NCI-H2081 treated with DMSO at 0.1 percent for 48 hours (cell line): Measurements from ENCODE around the gene INPP5A.

Experiments used
- DNase-seq: peaks from one replicate; lab custom pipeline; 2025; lab: John Stamatoyannopoulos, UW

INPP5A gene

GRCh38 chr10:132631338-132631735 lies 93.8 kb downstream of the INPP5A start:
- DNase-seq = no peak

DNA sequence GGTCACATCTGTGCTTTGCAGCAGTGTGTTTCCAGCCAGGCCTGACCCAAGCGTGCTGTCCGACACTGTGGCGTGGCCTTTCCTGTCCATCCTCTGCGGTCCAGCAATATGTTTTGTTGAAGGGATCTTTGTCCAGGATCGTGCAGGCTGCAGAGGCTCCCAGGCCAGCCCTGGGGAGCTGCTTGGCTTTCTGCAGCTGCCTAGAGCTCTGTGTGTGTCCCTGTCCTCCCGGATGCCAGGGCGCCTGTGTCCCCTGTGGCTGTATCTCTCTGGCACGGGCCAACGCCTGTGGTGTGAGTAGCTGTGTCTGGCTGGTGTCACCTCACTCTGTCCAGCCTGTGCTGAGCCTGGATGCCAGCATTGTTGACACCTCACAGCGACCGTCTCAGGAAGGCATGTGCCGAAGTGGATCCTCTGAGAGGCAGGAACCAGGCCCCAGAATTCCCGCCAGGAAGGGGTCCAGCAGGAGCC lies 94.5 kb downstream of the INPP5A start:
- DNase-seq = no peak

DNA sequence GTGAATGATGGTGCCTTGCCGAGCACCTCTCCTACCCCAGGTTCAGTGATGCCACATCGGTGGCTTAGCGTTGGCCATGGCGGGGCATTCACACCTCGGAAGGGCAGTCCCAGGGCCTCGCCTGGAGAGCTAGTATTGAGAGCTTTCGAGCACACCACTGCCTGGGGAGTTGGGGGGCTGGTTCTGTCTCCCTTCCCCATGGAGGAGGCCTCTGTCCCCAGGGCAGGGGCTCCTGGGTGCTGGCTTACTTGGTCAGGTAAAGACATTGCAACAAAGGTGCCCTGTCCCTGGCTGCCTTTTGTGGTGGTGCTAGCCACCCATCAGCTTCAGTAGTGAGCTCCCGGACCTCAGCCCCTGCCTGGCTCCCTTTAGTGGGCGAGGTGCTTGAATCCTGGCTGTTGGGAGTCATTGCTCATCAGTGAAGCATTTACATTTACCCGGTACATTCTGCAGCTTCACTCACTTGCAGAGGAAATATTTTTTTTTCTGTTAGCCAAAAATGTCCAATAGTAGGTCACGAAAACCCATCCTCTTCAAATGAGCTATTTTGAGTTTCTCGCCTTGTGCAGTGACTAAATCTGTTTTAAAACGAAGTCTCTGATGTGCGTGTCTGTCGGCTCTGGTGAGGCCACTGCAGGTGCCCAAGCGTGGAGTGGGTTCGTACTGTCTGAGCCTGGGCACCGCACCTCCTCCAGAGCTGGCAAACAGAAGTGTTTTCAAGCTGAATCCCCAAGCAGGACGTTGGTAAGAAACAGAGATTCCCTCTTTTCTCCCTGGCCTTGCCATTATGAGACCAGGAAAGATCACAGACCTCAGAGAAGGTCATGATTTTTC lies 95.5 kb downstream of the INPP5A start:
- DNase-seq = no peak

GRCh38 chr10:132634241-132634946 lies 96.8 kb downstream of the INPP5A start:
- no peak for DNase-seq

- DNase-seq = no peak
These were observed 97.3 kb downstream of the INPP5A start for GRCh38 chr10:132634947-132635271.

- DNase-seq = no peak
These were observed 98.8 kb downstream of the INPP5A start for GRCh38 chr10:132636358-132636757.

DNA sequence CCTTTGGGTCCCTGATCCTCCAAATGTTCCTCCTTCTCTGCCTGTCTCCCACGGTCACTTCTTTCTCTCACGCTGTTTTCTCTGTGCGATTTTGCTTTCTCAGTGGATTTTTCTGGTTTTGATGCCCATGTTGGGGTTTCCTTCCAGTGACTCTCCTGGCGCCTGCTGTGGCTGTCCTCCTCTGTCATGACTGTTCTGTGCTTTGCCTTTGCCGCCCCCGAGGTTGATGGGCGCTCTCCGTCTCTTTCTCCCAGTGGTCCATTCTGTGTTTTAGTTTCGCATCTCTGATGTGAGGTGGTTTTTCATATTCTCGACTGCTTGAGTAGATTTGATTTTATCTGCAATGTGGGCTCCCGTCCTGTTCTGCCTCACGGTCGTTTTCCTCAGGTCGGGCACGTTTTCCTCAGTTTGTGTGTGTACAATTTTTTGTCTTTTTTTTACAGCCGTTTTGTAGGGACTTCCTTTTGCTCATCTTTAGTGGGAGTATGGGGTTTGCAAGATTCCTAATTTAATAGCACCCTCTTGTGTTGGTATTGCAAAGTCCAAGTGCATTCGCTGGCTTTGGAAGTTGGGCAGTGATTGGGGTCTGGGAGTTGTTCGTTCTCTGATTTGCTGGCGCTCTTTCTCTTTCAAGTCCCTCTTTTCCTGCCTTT lies 100.0 kb downstream of the INPP5A start:
- DNase-seq = no peak

- no peak for DNase-seq
These were observed 100.5 kb downstream of the INPP5A start for GRCh38 chr10:132638130-132638515.

DNA sequence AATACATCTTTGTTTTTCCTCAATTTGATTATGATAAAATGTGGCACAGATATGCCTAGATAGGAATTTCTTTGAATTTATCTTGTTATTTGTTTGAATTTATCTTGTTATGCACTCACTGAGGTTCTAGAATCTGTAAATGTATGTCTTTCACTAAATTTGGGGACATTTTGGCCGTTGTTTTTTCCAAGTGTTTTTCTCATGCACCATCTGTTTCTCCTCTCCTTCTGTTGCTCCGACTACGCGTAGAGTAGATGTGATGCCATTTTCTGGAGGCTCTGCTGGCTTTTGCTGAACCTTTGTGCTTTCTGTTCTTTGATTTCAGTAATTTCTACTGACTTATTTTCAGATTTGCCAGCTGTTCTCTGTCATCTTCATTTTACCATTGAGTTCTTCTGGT lies 101.9 kb downstream of the INPP5A start:
- no peak for DNase-seq

DNA sequence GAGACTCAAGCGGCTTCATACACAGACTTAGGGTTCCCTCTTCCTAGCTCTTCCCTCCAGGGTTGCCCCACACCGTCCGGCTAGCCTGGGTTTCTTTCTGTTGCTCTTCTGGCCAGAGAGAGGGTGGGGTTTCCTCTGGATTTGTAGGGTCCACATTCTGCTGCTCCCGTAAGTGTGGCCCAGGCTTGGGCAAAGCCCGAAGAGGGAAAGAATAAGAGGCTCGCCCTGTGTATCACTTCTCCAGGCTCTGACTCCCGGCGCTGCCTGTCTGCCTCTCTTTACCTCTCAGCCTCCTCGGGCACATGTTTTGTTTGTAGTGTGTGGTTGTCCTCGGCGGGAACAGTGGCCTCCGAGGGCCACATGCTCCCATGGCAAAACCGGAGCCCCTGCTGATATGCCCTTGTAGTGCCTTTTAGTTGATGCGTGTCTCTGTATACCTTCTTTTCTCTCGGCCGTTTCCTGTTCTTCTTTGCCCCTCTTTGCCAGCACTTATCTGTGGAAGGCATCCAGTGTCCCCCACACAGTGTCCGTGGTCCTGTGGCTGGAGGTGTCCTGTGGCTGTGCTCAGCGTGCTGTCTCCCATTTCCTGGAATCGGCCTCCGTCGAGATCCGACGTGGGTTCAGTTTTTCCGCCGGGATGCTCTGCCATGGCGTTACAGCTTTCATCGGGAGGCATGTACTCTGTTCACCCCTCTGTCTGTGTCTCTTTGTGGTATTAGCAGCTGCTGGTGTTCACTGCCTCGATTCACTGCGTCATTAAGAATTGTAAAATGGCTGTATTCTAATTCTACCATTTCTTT lies 102.9 kb downstream of the INPP5A start:
- DNase-seq = no peak

DNA sequence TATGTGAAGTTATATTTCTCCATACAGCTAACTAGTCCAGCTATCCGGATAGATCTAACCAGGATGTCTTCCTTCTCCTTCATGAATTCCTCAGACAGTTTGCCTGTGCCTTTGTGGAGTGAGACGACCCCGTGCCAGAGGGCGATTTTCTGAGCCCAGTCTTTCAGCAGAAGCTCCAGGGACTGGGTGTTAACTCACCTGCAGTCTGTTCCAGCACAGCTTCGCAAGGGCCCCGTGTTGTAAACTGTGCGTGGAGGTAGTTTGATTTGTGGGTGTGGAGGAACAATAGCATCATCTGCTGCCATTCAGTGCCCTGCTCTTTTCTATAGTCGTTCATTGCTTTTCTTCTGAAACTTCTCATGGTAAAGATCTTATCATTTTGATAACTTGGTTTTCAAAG lies 103.8 kb downstream of the INPP5A start:
- no peak for DNase-seq

DNA sequence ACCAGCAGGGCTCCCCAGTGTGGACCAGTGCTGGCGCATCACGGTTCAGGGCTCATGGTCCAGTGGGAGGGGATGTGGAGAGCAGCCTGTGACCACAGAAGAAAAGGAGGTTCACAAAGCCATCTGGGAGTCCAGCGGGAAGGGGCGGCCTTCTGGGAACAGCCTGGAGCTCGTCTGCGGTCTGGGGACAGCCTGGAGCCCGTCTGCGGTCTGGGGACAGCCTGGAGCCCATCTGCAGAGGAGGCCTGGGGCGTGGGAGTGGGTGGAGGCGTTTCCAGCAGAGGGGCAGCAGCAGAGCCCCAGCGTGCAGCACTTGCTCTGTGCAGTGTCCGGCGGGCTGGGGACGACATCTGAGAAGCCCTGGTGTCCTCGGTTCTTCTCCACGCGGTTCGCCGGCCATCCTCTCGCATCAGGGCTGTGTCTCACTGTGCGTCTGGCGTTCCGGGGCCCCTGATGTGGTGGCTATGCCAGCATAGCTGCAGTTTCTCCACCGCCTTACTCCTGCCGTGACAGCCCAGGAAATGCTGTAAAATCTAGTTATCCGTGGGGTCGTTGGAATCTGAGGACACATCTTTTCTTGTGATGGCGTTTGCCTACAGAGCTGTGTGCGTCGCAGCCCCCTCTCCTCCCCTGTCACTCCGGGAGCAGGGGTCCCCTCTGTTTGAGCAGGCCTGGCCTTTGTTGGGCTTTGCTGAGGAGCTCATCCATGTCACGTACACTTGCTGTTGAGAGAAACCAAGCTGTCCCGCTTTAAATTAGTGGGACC lies 104.6 kb downstream of the INPP5A start:
- DNase-seq = no peak

DNA sequence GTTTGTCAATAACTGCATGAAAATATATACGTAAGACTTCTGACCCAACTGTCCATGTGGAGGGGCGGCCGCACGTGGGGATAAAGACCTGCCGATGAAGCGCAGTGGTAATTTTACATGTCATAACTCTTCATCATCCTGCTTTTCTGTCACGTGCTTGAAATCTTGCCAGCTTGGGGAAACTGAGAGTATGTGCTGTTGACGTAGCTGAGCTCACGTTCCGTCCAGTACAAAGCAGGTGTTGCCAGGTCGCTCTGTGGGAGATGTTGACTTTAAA lies 105.1 kb downstream of the INPP5A start:
- DNase-seq = no peak

- no peak for DNase-seq
These were observed 106.3 kb downstream of the INPP5A start for GRCh38 chr10:132643709-132644526.

DNA sequence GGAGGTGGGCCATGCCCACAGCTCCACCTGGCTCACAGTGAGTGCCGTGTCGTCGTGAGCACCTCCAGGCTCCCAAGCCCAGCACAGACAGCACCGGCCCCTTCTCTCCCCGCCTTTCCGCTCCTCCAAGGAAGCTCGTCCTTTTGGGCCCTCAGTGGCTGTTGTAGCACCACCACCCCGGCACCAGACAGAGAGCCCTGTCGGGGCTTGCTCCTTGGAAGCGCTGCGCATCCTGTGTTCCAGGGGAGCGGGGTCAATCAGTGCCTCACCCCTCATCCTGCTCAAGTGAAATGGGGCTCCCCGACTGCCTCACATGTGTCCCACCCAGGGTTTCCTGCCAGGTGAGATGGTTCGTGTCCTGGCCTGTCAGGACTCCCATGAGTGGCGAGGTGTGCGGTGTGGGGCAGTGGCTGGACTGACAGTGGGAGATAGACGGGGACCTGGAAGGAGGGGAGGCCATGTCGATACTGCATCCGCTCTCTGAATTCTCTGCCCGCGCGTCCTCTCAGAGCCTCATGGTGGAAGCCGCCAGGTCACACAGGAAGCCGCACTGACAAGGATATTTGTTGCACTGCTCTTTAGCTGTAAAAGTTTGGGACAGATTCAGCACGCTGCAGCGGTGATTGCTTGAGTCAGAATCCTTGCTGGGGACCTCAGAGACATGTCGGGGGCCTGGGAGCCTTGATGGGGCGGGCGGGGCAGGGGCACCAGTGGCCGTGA lies 107.1 kb downstream of the INPP5A start:
- DNase-seq = no peak

DNA sequence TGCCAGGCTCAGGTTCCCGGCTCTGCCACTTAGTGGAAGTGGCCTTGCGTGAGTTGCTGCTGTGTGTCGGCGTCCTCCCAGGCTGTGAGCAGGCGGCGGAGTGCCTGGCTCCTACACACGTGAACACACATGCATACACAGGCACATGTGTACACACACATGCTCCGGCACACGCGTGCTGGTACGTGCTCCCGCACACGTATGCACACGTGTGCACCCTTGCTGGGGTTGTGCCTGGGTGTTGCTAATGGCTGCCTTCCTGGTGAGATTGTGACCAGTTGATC lies 107.6 kb downstream of the INPP5A start:
- no peak for DNase-seq

DNA sequence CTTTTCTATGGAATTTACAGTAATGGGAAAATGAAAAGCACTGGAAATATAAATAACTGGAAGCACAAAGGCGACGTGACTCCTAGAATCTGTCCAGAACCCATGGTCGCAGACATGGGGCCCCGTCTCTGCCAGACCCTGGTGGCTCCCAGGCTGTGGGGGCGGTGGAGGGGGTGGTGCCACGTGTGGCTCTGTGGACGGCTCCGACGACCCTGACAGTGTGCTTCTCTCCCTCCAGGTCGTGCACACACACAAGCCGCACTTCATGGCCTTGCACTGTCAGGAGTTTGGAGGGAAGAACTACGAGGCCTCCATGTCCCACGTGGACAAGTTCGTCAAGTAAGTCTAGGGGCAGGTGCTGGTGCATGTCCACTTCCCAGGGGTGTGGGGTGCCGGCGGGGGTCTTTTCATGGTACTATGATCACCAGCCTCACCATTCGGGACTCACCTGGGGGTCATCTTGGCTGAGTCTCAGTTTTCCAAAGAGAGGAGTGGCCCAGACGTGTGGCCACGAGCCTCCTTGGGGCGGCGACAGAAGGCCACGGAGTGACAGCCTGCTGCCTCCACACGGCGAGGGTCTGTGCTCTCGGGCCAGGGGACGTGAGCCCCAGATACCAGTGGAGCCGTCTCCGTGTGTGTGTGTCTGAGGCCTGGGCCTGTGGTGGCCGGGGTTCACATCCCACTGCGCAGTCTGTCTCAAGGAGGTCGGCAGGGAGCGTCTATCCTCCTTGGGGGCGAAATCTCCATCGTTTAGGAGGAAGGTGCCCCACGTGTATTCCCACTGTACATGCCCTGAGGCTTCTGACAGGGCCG lies 108.2 kb downstream of the INPP5A start:
- DNase-seq = no peak

GRCh38 chr10:132646443-132647097 lies 109.0 kb downstream of the INPP5A start:
- no peak for DNase-seq

GRCh38 chr10:132647424-132647823 lies 109.8 kb downstream of the INPP5A start:
- no peak for DNase-seq
